GM12872 (cell line): ENCODE measurements around the gene LMAN2.
A peak's percentile ranks its signal among the peaks of the same experiment; 100 is the strongest.

ENCODE experiments used
- CTCF ChIP-seq: IDR thresholded peaks from 3 replicates; pipeline ENCODE4 v1.5.1; 2011; ENCODE audit warnings: low read depth, mild to moderate bottlenecking, low read length, moderate library complexity; ENCODE audit not compliant: insufficient read depth

Gene LMAN2

GRCh38 chr5:177386542-177386941 is 35.1 kb upstream of the LMAN2 start:
- TF ChIP-seq CTCF: no peak

- no peak for TF ChIP-seq CTCF
Measured at GRCh38 chr5:177385720-177386119, 34.3 kb upstream of the LMAN2 start.

- TF ChIP-seq CTCF: no peak
Measured at GRCh38 chr5:177384134-177384533, 32.7 kb upstream of the LMAN2 start, which contains the start of gene SLC34A1. Gene SLC34A1 (plus strand): TSS chr5:177384434. CDS start chr5:177385742, 1,308 bp downstream.

GRCh38 chr5:177383181-177383580 is 31.7 kb upstream of the LMAN2 start:
- TF ChIP-seq CTCF: no peak

GRCh38 chr5:177382423-177383029 is 31.1 kb upstream of the LMAN2 start:
- TF ChIP-seq CTCF: peak; percentile 51

GRCh38 chr5:177380805-177381126 is 29.3 kb upstream of the LMAN2 start:
- no peak for TF ChIP-seq CTCF

GRCh38 chr5:177378884-177379883 is 27.7 kb upstream of the LMAN2 start:
- TF ChIP-seq CTCF: no peak
